A549 (cell line): ENCODE measurements around the gene TIMM17A. TPM values are rescaled to one million over a fixed set of nuclear protein-coding genes. Genes with fewer than 3 reads are reported as not detected.
A peak's percentile ranks its signal among the peaks of the same experiment; 100 is the strongest.

Experiments
- ATAC-seq, 2 experiments: fragments of 200-7000 bp in 1 of 2; fragments of >200 bp in 1 of 2; cut with Nextera tagmentation in 1 of 2; cut with Tn5 transposase in 1 of 2; 3 replicates each; pipeline versions ENCODE4 v1.8.0 to v1.9.1; 2018 to 2020; ENCODE audit warnings: mild to moderate bottlenecking in 1 of 2, moderate library complexity in 1 of 2
- CTCF ChIA-PET: fragments of 300-600 bp; sonication (Branson Sonifier 250); formaldehyde crosslinking; extraction: SDS; loops from one replicate; lab custom pipeline; 2021; ENCODE audit warnings: antibody characterized with exemption, inconsistent platforms; lab: Yijun Ruan, JAX
- POLR2A ChIA-PET: fragments of 350-600 bp; formaldehyde crosslinking; extraction: SDS; loops from one replicate; lab custom pipeline; 2021; ENCODE audit warnings: antibody characterized with exemption, inconsistent platforms; lab: Yijun Ruan, JAX
- DNase-seq, 2 experiments: peaks; one replicate each; pipeline versions ENCODE4 v3.0.0 to v3.0.0-alpha.2; 2011 to 2016; ENCODE audit warnings: low read depth in 1 of 2, low spot score in 1 of 2
- FAIRE-seq: peaks from 2 replicates; lab custom pipeline; 2011; peaks lifted over from hg19 to GRCh38; lab: Jason Lieb, UNC
- H3K27ac ChIP-seq, 2 experiments: fragments of >200 bp; sonication (Bioruptor Twin); formaldehyde crosslinking; 3 replicates each; pipeline ENCODE4 v1.5.1; 2016 to 2017
- H3K4me1 ChIP-seq: fragments of >200 bp; sonication (Bioruptor Twin); formaldehyde crosslinking; 3 replicates; pipeline ENCODE4 v1.6.1; 2016
- H3K4me2 ChIP-seq: fragments of >200 bp; sonication (Bioruptor Twin); formaldehyde crosslinking; 3 replicates; pipeline ENCODE4 v1.6.1; 2016
- H3K4me3 ChIP-seq: fragments of >200 bp; sonication (Bioruptor Twin); formaldehyde crosslinking; 3 replicates; pipeline ENCODE4 v1.5.1; 2016
- H3K9me3 ChIP-seq: fragments of >200 bp; sonication (Bioruptor Twin); formaldehyde crosslinking; 3 replicates; pipeline ENCODE4 v1.6.1; 2016
- ATOH8 ChIP-seq: fragments of 250-450 bp; sonication (Bioruptor Pico); IDR thresholded peaks from 2 replicates; pipeline ENCODE4 v1.5.0; 2020; ENCODE audit warnings: low read depth, mild to moderate bottlenecking, moderate library complexity
- CBX8 ChIP-seq: fragments of 200-600 bp; sonication (generic); IDR thresholded peaks from 2 replicates; pipeline ENCODE4 v1.6.1; 2016
- CHD2 ChIP-seq: fragments of 150-350 bp; IDR thresholded peaks from 2 replicates; pipeline ENCODE4 v1.6.1; 2014; ENCODE audit warnings: low read length; ENCODE audit not compliant: partially characterized antibody
- CHD4 ChIP-seq: fragments of 200-600 bp; sonication (generic); IDR thresholded peaks from 2 replicates; pipeline ENCODE4 v1.6.1; 2016; ENCODE audit warnings: antibody characterized with exemption, mild to moderate bottlenecking, borderline replicate concordance
- EHMT2 ChIP-seq: fragments of 200-600 bp; sonication (generic); IDR thresholded peaks from 2 replicates; pipeline ENCODE4 v1.6.1; 2016; ENCODE audit warnings: antibody characterized with exemption, low read depth, mild to moderate bottlenecking, moderate library complexity
- FOSB ChIP-seq: fragments of 250-450 bp; sonication (Bioruptor Pico); IDR thresholded peaks from 2 replicates; pipeline ENCODE4 v1.5.0; 2020; ENCODE audit warnings: mild to moderate bottlenecking, moderate library complexity
- FOXS1 ChIP-seq: fragments of 250-450 bp; sonication (Bioruptor Pico); IDR thresholded peaks from 2 replicates; pipeline ENCODE4 v1.5.0; 2020; ENCODE audit warnings: mild to moderate bottlenecking, moderate library complexity
- GATA3 ChIP-seq: IDR thresholded peaks from 2 replicates; pipeline ENCODE4 v1.6.1; 2012; ENCODE audit warnings: borderline replicate concordance
- HES2 ChIP-seq: fragments of >200 bp; sonication (Bioruptor Twin); formaldehyde crosslinking; IDR thresholded peaks from 2 replicates; pipeline ENCODE4 v1.6.1; 2016
- HEYL ChIP-seq: fragments of 250-450 bp; sonication (Bioruptor Pico); IDR thresholded peaks from 2 replicates; pipeline ENCODE4 v1.8.0; 2021; ENCODE audit warnings: mild to moderate bottlenecking, moderate library complexity
- JUN ChIP-seq, 2 experiments: fragments of >200 bp; sonication (Bioruptor Twin); formaldehyde crosslinking; IDR thresholded peaks; 2 replicates in 1 of 2; 3 replicates in 1 of 2; pipeline ENCODE4 v1.6.1; 2016 to 2017
- JUNB ChIP-seq: fragments of >200 bp; sonication (Bioruptor Twin); formaldehyde crosslinking; IDR thresholded peaks from 2 replicates; pipeline ENCODE4 v1.6.1; 2016
- KDM1A ChIP-seq: fragments of 200-600 bp; sonication (generic); IDR thresholded peaks from 2 replicates; pipeline ENCODE4 v1.6.1; 2016; ENCODE audit warnings: low read depth, mild to moderate bottlenecking
- MAFK ChIP-seq: fragments of 450-650 bp; IDR thresholded peaks from 2 replicates; pipeline ENCODE4 v1.6.1; 2014; ENCODE audit not compliant: partially characterized antibody
- MAX ChIP-seq: IDR thresholded peaks from 2 replicates; pipeline ENCODE4 v1.6.1; 2012
- MAZ ChIP-seq: fragments of 150-350 bp; IDR thresholded peaks from 2 replicates; pipeline ENCODE4 v1.6.1; 2014; ENCODE audit warnings: antibody characterized with exemption, low read depth, low read length, borderline replicate concordance
- MYC ChIP-seq: IDR thresholded peaks from 2 replicates; pipeline ENCODE4 v1.6.1; 2012; ENCODE audit warnings: mild to moderate bottlenecking, inconsistent platforms, low read length, improper control_type of control experiment, borderline replicate concordance
- NFE2L2 ChIP-seq: fragments of 150-350 bp; conservative IDR thresholded peaks from 2 replicates; pipeline ENCODE4 v1.6.1; 2014; ENCODE audit warnings: low read length
- NPAS2 ChIP-seq: fragments of 250-450 bp; sonication (Bioruptor Pico); IDR thresholded peaks from 2 replicates; pipeline ENCODE4 v1.8.0; 2022; ENCODE audit warnings: mild to moderate bottlenecking, moderate library complexity, borderline replicate concordance
- NR3C1 ChIP-seq: fragments of >200 bp; sonication (Bioruptor Twin); formaldehyde crosslinking; IDR thresholded peaks from 3 replicates; pipeline ENCODE4 v1.6.1; 2017
- PBX3 ChIP-seq: IDR thresholded peaks from 2 replicates; pipeline ENCODE4 v1.6.1; 2012
- PHF8 ChIP-seq: fragments of 200-600 bp; sonication (generic); IDR thresholded peaks from 2 replicates; pipeline ENCODE4 v1.6.1; 2016; ENCODE audit warnings: low read depth, mild to moderate bottlenecking, antibody characterized with exemption, moderate library complexity, borderline replicate concordance
- POLR2AphosphoS2 ChIP-seq: conservative IDR thresholded peaks from 2 replicates; pipeline ENCODE4 v1.6.1; 2012; ENCODE audit warnings: low read length, improper control_type of control experiment, inconsistent platforms
- RCOR1 ChIP-seq: fragments of 150-350 bp; IDR thresholded peaks from 2 replicates; pipeline ENCODE4 v1.6.1; 2014; ENCODE audit warnings: antibody characterized with exemption, low read length, low read depth
- REST ChIP-seq: fragments of 200-600 bp; sonication (generic); IDR thresholded peaks from 2 replicates; pipeline ENCODE4 v1.6.1; 2016; ENCODE audit warnings: antibody characterized with exemption, mild to moderate bottlenecking, moderate library complexity
- RNF2 ChIP-seq: fragments of 200-600 bp; sonication (generic); IDR thresholded peaks from 2 replicates; pipeline ENCODE4 v1.6.1; 2016; ENCODE audit warnings: low read depth, mild to moderate bottlenecking, antibody characterized with exemption, moderate library complexity, borderline replicate concordance
- TFCP2L1 ChIP-seq: fragments of 250-450 bp; sonication (Bioruptor Pico); IDR thresholded peaks from 2 replicates; pipeline ENCODE4 v1.5.0; 2021; ENCODE audit warnings: mild to moderate bottlenecking
- TP53 ChIP-seq: fragments of 250-450 bp; sonication (Bioruptor Pico); IDR thresholded peaks from 2 replicates; pipeline ENCODE4 v1.5.0; 2021; ENCODE audit warnings: mild to moderate bottlenecking, moderate library complexity
- ZC3H11A ChIP-seq: fragments of 450-650 bp; IDR thresholded peaks from 2 replicates; pipeline ENCODE4 v1.6.1; 2014; ENCODE audit warnings: antibody characterized with exemption, mild to moderate bottlenecking
- ZFP36 ChIP-seq: fragments of 450-650 bp; IDR thresholded peaks from 2 replicates; pipeline ENCODE4 v1.6.1; 2014; ENCODE audit warnings: borderline replicate concordance; ENCODE audit not compliant: partially characterized antibody
- ZNF302 ChIP-seq: fragments of 250-450 bp; sonication (Bioruptor Pico); IDR thresholded peaks from 2 replicates; pipeline ENCODE4 v1.9.0; 2021; ENCODE audit warnings: inconsistent platforms, mild to moderate bottlenecking, moderate library complexity
- WGBS: methylation state at CpG from one replicate; pipeline ENCODE4 v1.1.6; 2017; ENCODE audit errors: missing lambda C conversion rate; 5-methylcytosine and 5-hydroxymethylcytosine counted together
- polyA plus RNA-seq, 4 experiments: library from polyadenylated mRNA; depleted of rRNA in 3 of 4; stranded (reverse); fragments of >200 nt; fragmentation: RNase III in 1 of 4; extraction: RNeasy Plus Mini Kit Qiagen cat#74134 plus additional on column Dnase treatment in 1 of 4; gene quantifications; 2 replicates in 3 of 4; 3 replicates in 1 of 4; pipeline ENCODE4 v1.2.3, GENCODE V29; 2011 to 2017

Gene TIMM17A
- polyA plus RNA-seq, 2 of the 4 experiments (the other 2 are of a cell fraction) = 127 to 134 TPM

- peak overlapping the region; percentile 88 for H3K4me2 ChIP-seq
- H3K9me3 ChIP-seq = no peaks in the 10 kb centered on the region
- DNase-seq (no peak), FAIRE-seq (no peak)
- H3K4me1 ChIP-seq = peaks cover 44% of the 10 kb centered on the region
- 50% methylated on average over 10 of the region's 11 CpGs for WGBS
- CTCF ChIA-PET = interaction anchor here (0.7 to 46.8 kb wide), 17 partner anchors 9 to 118 kb away, joined by 3 to 1624 read pairs (median 5); partner anchors contain the start of genes GPR37L1 and RNPEP
- H3K4me3 ChIP-seq = no peak overlapping the region
- TF ChIP-seq KDM1A (no peak), ZNF302 (CRISPR knock-in tag) (no peak), HEYL (no peak), ZC3H11A (no peak), CHD4 (no peak), MAZ (no peak), POLR2AphosphoS2 (no peak), REST (no peak), HES2 (no peak), GATA3 (no peak), JUN (IDR thresholded peaks at IDR 0.05) (no peak), ATOH8 (no peak), FOXS1 (CRISPR knock-in tag) (no peak), JUNB (no peak), RNF2 (no peak), MAX (no peak), PHF8 (no peak), CBX8 (no peak), MYC (no peak)
- TF ChIP-seq, all 56 proteins: peak for 0
- POLR2A ChIA-PET = interaction anchor here (1.3 to 1.8 kb wide), 2 partner anchors 105 kb away, joined by 3 to 6 read pairs; no protein-coding TSS in a partner anchor
- ATAC-seq = no peak
- H3K27ac ChIP-seq = peak overlapping the region; percentile 34 to 93; a peak in 5 of 6 replicates
Observed at GRCh38 chr1:202007805-202008489, 52.6 kb downstream of the TIMM17A start.

GRCh38 chr1:202009326-202010179 lies 54.2 kb downstream of the TIMM17A start:
- WGBS = 11% methylated on average over 10 of the region's 11 CpGs
- POLR2A ChIA-PET = interaction anchor here (0.6 to 3.7 kb wide), 37 partner anchors 8 to 546 kb away, joined by 3 to 147 read pairs (median 5); partner anchors contain the start of genes GPR37L1 and RNPEP
- H3K4me2 ChIP-seq = peak overlapping the region; percentile 88
- no peak for TF ChIP-seq NR3C1
- TF ChIP-seq FOXS1 (CRISPR knock-in tag) = no peak
- no peak for TF ChIP-seq MAFK
- no peak for TF ChIP-seq EHMT2
- TF ChIP-seq NPAS2 (CRISPR knock-in tag) = no peak
- TF ChIP-seq MYC = no peak; the same call in 1 of the 2 replicates
- peak; percentile 62; the same call in 1 of the 2 replicates for TF ChIP-seq RCOR1
- TF ChIP-seq ZC3H11A = no peak
- no peak for TF ChIP-seq NFE2L2
- no peak for TF ChIP-seq HEYL
- no peak for TF ChIP-seq TP53 (CRISPR knock-in tag)
- TF ChIP-seq PBX3 = no peak; the same call in 1 of the 2 replicates
- TF ChIP-seq FOSB (CRISPR knock-in tag) = peak; percentile 72; the same call in 1 of the 2 replicates
- TF ChIP-seq TFCP2L1 (CRISPR knock-in tag) = no peak
- no peak for TF ChIP-seq CHD2
- no peak for TF ChIP-seq ZFP36

More at GRCh38 chr1:202009326-202010179, 54.2 kb downstream of the TIMM17A start:
- H3K27ac ChIP-seq = peak overlapping the region; percentile 93 to 94
- H3K4me3 ChIP-seq = peak overlapping the region; percentile 95
- peak; percentile 91 to 92 for DNase-seq
- peak; percentile 89 for FAIRE-seq
- no peaks in the 10 kb centered on the region for H3K9me3 ChIP-seq
- peak; percentile 58 to 67 for ATAC-seq
- CTCF ChIA-PET = interaction anchor here (0.6 to 46.8 kb wide), 34 partner anchors 8 to 116 kb away, joined by 3 to 1624 read pairs (median 5); partner anchors contain the start of gene GPR37L1
- peaks cover 55% of the 10 kb centered on the region for H3K4me1 ChIP-seq
